Vagina (tissue), 2 donors: ENCODE data around the gene AURKAIP1.

Experiments
- CTCF ChIP-seq, 3 experiments: fragments of 450-650 bp in 2 of 3; fragments of 200-600 bp in 1 of 3; sonication (generic) in 1 of 3; IDR thresholded peaks; one replicate each; pipeline ENCODE4 v1.5.1; 2017 to 2019; ENCODE audit warnings: antibody characterized with exemption in 3 of 3, mild to moderate bottlenecking in 2 of 3, moderate library complexity in 2 of 3
- POLR2A ChIP-seq, 2 donors: fragments of 450-650 bp; IDR thresholded peaks; one replicate each; pipeline ENCODE4 v1.6.1; 2017; ENCODE audit warnings: antibody characterized with exemption in 2 of 2, mild to moderate bottlenecking in 2 of 2, moderate library complexity in 2 of 2

GRCh38 chr1:1421147-1421906 is 46.3 kb upstream of the AURKAIP1 start, which contains the start of gene ANKRD65:
- TF ChIP-seq CTCF (IDR thresholded peaks at IDR 0.05) (no peak), POLR2A (IDR thresholded peaks at IDR 0.05) (no peak)
